DMS114 treated with DMSO at 0.1 percent for 48 hours (cell line): Measurements from ENCODE around the gene CARS1.

Source experiments
- DNase-seq: peaks from one replicate; lab custom pipeline; 2025; ENCODE audit not compliant: unreplicated experiment; lab: John Stamatoyannopoulos, UW

Gene CARS1

GRCh38 chr11:3057069-3057963 is at the start of gene CARS1:
Gene CARS1, minus strand, starts transcription at chr11:3057423. Its CDS starts 56 bp downstream, at chr11:3057367.
- DNase-seq: peak; percentile 71

- no peak for DNase-seq
Measured at GRCh38 chr11:3105791-3106735, 48.8 kb upstream of the CARS1 start.

GRCh38 chr11:3104961-3105790 is 48.0 kb upstream of the CARS1 start:
- no peak for DNase-seq

GRCh38 chr11:3104051-3104714 is 47.0 kb upstream of the CARS1 start:
- DNase-seq: no peak

- DNase-seq: no peak
Measured at GRCh38 chr11:3103076-3103475, 45.9 kb upstream of the CARS1 start.

GRCh38 chr11:3102641-3102921 is 45.4 kb upstream of the CARS1 start:
- DNase-seq: no peak

- no peak for DNase-seq
Measured at GRCh38 chr11:3101921-3102640, 44.9 kb upstream of the CARS1 start.

GRCh38 chr11:3099178-3099577 is 42.0 kb upstream of the CARS1 start:
- no peak for DNase-seq

GRCh38 chr11:3096909-3097530 is 39.8 kb upstream of the CARS1 start:
- DNase-seq: no peak

- DNase-seq: no peak
Measured at GRCh38 chr11:3095712-3096361, 38.6 kb upstream of the CARS1 start.

GRCh38 chr11:3094223-3094824 is 37.1 kb upstream of the CARS1 start:
- DNase-seq: no peak

GRCh38 chr11:3093281-3094191 is 36.3 kb upstream of the CARS1 start:
- no peak for DNase-seq

GRCh38 chr11:3092603-3093141 is 35.4 kb upstream of the CARS1 start:
- no peak for DNase-seq

GRCh38 chr11:3091846-3092602 is 34.8 kb upstream of the CARS1 start:
- DNase-seq: peak; percentile 31

GRCh38 chr11:3091081-3091845 is 34.0 kb upstream of the CARS1 start:
- no peak for DNase-seq
